Forelimb muscle (tissue), 1 donor: ENCODE results near the gene MAP1LC3A. TPM values are rescaled to one million over a fixed set of nuclear protein-coding genes. Genes with fewer than 3 reads are reported as not detected.
"Not testable (repeated sequence)": the region's sequence is repeated elsewhere in the genome, so short reads cannot be mapped to it uniquely, and the experiment has no call there.

Experiments used
- DNase-seq: peaks from one replicate; pipeline ENCODE4 v3.0.0-alpha.2; 2013; ENCODE audit warnings: low read depth
- polyA plus RNA-seq: library from polyadenylated mRNA; unstranded; fragments of 120-200 nt; gene quantifications from one replicate; pipeline ENCODE4 v1.2.1, GENCODE V29; 2013; ENCODE audit not compliant: insufficient read length

Gene MAP1LC3A
- 17.8 TPM for polyA plus RNA-seq

DNA sequence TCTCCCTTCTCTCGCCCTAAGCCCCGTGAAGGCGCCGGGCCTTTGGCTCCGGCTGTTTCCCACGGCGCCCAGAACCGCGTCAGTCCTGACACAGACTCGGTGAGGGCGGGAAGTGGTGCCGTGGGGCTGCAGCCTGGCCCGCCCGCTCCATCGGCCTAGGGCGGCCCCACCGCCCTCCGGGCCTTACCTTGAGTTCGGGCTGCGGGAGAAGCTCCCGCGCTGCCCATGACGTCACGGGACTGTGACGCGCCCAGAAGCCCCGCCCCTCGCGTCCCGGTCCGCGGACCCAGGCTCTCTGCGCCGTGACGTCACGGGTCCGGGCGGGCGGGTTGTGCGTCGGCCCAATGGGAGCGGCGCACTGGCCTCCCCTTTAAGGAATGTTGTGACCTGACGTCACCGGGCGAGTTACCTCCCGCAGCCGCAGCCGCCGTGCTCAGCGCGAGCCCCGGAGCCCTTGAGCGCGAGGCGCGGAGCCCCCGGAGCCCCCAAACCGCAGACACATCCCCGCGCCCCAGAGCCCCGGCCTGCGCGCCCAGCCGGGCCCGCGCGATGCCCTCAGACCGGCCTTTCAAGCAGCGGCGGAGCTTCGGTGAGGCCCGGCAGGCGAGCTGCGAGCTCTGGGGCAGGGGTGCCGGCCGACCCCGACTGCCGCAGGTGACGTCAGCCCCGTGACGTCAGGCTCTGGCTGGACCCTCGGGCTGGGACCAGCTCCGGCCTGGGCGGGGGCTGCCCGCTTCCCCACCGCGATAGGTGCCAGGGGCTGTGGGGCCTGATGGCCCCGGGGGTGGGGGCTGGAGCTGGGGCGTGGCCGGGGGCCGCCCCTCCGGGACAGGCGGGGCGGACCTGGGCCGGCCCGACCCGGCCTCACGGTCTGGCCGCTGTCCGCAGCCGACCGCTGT, at the start of gene MAP1LC3A:
MAP1LC3A (plus strand) TSS at position 399 of the 899 bp plus-strand sequence; CDS start at position 550, 151 bp downstream.
- DNase-seq = peak; percentile 60

DNA sequence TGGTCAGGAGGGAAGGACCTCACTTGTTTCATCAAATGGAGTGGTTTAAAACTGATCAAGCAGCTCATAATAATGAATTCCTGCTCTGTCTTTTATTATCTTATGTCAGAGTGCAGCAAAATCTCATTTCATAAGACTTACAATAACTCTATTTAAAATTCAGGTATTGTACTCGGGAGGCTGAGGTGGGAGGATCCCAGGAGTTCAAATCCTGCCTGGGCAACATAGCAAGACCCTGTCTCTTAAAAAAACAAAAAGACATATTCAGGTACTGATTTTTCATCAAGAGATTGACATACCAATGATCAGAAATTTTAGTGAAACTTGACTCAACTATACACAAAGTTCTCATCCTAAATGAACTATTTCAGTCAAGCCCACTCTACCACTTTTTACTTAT, 47.9 kb upstream of the MAP1LC3A start:
- DNase-seq = no peak

DNA sequence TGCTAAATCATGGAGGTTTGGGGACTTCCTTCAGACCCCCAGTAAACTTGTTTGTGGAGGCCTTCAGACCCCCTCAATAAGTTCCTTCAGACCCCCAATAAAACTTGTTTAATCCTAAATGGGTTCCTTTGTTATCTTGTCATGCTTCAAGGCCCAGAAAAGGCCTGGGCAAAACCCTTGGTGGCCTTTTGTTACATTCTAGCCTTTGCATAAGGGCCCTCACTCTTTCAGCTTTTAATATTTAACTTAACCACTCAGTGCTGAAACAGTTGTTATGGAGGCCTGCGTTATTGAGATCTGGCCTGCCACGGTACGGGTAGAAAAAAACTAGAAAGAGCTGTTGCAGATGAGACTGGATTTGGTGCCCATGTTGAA, 46.6 kb upstream of the MAP1LC3A start:
- DNase-seq = no peak

DNA sequence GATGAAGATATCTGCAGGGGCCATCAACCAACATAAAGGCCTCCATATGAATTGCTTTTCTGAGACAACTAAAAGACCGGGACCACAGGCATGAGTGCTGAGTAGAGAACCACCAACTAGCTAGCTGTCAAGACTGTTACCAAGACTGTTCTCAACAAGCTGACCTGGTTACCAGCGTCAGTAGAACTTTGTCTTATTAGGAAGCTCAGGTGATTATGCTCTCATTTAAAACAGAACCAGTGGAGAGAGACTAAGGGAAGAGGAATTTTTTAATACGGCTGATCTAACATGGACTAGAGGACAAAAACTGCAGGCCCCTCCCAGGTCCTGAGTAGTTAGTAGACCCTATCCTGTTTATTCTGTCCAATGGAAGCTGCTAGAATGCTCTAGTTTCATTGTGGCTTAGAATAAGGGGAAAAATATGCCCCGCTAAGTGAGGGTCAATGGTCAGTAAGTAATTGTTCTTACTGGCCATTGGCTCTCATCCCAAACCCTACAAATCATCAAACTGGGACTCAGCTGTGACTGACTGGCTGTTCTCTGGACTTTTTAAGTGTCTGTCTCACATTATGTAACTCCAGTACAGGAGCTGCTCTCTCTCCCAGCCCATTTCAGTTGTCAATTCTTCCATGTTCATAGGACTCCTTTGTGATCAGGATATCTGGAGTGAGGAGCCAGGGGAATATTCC, 46.1 kb upstream of the MAP1LC3A start:
- DNase-seq = no peak

DNA sequence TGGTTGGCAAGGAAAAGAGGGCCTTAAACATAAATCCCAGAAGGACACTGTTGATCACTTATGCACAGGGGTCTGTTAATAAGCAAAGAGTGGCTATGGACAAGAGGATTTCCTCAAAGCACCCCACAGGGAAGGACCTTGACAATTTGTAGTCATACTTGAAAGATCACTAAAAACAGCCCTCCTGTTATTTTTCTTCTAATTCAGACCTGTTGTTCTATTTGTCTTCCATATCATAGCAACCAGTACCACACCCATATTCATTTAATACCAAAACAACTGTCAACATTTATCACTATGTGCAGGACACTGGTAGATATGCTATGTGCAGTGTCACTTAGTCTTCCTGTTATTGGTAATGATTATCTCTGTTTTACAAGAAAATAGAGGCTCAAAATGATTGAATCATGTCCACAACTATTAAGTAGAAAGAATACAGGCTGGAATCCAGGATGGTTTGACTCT, 45.5 kb upstream of the MAP1LC3A start:
- DNase-seq = no peak

DNA sequence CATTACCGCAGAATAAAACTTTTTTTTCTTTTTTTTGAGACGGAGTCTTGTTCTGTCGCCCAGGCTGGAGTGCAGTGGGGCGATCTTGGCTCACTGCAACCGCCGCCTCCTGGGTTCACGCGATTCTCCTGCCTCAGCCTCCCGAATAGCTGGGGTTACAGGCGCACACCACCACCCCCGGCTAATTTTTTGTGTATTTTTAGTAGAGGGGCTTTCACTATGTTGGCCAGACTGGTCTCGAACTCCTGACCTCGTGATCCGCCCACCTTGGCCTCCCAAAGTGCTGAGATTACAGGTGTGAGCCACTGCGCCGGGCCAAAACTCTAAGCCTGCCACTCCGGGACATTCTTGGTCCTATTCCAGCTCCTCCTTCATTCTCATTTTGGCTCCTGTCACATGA, 44.5 kb upstream of the MAP1LC3A start:
- DNase-seq = not testable (repeated sequence)

DNA sequence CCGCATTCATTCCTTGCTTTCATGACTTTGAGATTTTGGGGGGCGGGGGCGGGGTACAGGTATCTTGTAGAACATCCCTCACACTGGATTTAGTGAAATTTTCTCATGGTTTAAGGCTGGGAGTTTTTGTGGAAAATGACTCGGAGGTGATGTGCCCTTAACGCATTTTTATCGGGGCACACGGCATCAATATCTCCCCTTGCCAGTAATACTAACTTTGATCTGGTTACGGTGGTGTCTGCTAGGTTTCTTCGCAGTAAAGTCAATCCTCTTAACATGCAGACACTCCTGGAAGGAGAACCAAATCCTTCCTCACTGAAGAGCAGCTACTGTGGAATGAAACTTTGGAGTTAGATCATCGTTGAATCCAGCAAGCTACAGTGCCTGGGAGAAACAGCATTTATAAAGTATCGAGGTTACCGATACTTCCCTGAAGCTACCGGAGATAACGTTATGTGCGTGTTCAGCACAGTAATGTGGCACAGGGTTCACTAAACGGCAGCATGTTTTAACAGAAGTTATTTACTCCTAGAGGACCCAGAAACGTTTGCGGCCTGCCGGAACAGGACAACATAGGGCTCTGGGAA, 43.5 kb upstream of the MAP1LC3A start:
- no peak for DNase-seq

DNA sequence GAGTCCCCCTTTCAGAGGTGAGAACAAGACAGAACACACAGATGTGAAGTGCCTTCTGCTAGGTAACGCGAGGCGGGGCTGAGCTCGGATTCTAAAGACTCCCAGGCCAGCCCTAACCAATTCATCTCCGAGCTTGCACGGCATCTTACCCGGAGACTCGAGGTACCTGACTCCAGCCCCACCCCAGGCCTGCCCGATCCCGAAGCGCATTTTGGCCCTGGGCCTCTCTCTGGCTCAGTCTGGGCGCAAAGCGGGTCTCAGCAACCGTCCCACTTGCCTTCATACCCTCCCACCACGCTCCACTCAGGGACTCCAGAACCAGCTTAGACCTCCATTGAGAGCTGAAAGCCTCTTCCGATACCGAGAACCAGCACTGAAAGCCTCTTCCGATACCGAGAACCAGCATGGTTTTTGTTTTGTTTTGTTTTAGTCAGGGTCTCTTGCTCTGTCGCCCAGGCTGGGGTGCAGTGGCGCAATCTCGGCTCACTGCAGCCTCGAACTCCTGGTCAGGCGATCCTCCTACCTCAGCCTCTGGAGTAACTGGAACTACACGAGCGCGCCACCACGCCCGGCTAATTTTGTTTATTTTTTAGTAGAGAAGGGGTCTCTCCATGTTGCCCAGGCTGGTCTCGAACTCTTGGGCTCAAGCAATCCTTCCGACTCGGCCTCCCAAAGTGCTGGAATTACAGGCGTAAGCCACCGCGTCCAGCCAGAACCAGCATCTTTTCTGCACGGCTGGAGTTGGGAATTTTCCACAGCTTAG, 42.9 kb upstream of the MAP1LC3A start:
- DNase-seq = no peak

DNA sequence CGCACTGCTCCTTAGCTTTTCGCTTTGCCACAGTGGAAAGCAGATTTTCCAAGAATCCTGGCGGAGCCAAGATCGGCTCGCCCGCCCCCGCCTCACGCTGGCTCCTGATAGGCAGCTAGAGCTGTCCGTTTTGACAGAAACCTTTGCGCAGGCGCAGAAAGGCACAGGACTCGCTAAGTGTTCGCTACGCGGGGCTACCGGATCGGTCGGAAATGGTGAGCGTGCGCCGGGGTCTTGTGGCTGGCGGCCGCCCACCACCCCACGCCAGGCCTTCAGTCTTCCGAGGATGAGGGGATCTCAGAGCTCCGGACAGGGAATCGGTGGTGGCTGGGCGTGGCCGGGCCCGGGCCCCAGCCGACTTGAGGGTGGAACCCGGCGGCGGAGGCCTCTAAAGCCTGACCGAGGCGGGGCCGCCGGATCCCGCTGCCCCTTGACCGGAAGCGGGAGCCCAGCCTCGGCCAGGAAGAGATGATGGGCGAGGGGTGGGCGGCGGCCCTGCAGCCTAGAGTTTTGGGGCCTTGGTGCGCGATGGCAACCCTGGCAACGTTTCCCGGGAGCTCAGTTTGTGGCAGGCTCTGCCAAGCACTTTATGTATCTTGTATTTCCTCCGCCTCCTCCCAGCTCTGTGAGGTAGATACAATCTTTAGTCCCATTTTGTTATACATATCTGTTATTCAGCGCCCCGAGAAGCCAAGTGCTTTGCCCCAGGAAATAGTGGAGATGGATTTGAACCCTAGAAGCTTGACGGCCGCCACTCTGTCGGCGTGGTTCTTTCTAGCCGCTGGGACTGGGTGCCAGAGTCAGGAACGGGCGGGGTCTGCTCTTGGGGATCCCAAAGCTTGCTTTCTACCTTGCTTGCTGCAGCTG, 42.0 kb upstream of the MAP1LC3A start, which contains the start of gene DYNLRB1:
DYNLRB1 (plus strand) TSS at position 176 of the 867 bp plus-strand sequence; CDS start at position 213, 37 bp downstream.
- DNase-seq = peak; percentile 95

DNA sequence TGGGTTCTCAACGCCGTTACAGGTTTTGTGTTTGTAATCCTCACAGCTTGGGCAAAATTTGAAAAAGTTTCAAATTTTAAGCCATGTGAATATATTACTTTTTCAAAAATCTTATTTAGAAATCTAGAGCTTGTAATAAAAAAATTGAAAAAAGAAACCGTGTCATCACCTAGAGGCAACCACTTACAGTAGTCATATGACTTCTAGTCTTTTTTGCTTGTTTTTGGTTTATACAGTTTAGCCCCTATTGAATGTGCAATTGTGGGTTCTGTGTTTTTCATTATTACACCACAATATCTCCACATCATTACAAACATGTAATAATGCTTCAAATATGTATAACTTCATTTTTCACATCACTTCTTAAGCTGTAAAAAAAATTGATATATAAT, 41.4 kb upstream of the MAP1LC3A start:
- no peak for DNase-seq

DNA sequence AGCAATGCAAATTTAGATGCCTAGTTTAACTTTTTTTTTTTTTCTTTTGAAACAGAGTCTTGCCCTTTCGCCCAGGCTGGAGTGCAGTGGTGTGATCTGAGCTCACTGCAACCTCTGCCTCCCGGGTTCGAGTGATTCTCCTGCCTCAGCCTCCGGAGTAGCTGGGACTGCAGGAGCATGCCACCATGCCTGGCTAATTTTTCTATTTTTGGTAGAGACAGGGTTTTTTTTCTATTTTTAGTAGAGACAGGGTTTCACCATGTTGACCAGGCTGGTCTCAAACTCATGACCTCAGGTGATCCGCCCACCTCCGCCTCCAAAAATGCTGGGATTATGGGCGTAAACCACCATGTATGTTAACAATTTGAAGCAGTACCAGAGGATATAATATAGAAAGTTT, 39.7 kb upstream of the MAP1LC3A start:
- DNase-seq = not testable (repeated sequence)

DNA sequence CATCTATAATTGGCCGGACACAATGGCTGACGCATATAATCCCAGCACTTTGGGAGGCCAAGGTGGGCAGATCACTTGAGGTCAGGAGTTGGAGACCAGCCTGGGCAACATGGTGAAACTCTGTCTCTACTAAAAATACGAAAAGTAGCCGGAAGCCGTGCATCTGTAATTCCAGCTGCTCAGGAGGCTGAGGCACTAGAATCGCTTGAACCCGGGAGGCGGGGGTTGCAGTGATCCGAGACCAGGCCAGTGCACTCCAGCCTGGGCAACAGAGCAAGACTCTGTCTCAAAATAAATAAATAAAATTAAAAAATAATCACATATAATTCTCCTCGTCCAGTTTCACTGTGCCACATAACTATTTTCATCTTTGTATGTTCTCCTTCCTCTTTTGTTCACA, 38.7 kb upstream of the MAP1LC3A start:
- not testable (repeated sequence) for DNase-seq

DNA sequence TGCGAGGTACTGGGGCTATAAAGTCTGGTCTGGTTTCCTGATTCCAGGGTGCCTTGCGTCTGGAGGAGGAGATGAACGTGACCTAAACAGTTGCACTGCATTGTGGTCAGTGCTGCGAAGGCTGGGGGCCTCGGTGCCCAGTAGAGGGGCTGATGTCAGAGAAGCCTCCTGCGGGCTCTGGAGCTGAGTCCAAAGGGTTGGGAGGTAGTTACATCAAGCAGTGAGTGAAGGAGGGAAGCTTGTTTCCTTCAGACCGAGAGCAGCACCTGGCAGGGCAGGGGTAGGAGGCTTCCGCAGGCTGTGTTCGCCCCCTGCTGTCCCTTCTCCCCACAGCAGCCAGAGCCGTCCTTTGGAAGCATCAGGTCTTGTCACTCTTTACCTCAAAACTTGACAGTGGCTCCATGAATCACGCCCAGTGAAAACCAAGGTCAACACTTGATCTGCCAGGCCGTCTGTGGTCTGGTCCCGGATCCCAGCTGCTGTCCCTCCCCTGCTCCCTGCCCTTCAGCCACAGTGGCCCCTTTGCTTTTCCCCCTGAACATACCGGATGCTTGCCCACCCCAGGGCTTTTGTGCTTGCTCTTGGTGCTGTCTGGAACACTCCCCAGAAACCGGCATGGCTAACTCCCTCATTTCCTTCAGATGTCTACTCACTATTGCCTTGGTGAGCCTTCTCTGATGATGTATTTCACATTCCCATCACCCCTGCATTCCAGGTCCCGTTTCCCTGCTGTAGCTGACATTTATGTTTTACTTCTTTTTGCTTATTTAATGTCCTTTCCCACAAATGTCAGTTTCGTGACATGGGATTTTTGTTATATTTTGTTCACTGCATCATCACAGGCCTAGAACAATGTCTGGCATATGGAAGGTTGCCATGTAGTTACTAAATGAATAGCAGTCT, 35.3 kb upstream of the MAP1LC3A start:
- DNase-seq = no peak

DNA sequence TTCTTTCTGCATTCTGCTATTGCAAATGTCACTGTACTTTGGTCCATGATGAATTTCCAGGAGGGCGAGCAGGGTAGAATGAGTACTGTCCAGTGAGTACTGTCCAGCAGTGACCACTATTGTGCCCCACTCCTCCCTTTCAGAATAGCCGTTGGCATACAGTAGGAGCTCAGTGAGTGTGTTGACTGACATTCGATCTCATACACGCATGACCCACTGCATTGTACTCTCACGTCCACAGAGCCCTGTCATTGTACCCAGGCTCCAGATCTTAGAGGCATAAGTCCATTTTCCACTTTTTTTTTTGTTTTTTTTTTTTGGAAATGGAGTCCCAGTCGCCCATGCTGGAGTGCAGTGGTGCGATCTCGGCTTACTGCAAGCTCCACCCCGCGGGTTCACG, 34.1 kb upstream of the MAP1LC3A start:
- no peak for DNase-seq

DNA sequence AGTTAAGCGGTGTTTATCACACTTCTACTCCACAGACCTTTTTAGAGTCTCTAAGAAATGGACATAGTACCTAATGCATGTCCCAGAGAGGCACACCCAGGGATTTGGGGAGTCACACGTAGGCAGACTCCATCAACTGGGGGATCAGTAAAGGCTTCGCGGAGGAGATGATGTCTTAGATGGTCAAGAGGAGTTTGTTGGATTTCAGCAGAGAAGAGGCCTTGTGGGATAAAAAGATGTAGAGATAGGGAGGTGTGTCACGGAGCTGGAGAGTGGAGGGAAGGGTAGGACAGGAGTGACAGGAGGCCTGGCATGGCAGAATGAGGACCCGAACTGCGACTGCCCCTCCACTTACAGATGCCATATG, 33.2 kb upstream of the MAP1LC3A start:
- no peak for DNase-seq

DNA sequence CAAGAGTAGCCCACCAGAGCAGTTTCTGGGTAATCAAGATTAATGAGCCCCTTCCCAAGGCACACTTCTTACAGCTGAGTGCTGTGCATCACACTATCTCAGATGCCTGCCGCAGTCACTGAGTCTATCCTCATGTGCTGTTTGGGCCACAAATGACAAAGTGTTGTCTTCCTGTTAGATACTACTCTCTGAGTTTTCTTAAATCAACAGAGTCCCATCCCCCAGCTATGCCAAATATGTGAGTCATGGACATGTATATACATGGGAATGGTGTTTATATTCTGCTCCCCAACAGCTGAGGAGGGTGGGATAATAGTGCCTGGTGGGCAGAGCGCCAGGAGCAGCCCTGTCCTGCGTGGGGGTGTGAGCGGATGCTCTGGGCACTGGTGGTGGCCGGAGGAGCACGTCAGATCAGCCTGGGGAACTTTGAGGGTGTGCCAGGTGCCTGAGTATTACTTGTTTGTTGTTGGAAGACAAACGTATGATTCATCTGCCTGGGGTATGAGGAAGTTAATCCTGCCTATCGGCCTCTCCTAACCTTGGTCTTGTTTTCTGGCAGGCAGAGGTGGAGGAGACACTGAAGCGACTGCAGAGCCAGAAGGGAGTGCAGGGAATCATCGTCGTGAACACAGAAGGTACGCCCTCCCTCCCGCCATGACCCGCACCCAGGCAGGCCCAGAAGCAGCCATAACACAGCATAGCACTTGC, 32.7 kb upstream of the MAP1LC3A start:
- no peak for DNase-seq

DNA sequence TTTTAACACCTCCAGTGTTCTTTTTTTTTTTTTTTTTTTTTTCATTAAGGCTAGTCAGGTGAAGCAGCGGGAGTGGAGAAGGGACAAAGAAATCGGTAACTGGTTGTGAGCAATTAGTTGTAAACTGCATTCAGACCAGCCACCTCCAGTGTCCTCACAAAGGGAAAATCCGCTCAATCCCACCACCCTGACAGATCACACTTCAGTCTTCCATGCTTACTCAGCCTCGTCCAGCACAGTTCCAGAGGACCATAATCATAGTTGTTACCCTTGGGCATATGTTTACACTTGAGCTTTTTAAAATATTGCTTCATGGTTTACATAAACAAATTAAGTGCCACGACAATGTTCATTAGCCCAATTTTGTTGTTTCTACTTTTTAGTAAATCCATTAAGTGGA, 32.1 kb upstream of the MAP1LC3A start:
- no peak for DNase-seq

DNA sequence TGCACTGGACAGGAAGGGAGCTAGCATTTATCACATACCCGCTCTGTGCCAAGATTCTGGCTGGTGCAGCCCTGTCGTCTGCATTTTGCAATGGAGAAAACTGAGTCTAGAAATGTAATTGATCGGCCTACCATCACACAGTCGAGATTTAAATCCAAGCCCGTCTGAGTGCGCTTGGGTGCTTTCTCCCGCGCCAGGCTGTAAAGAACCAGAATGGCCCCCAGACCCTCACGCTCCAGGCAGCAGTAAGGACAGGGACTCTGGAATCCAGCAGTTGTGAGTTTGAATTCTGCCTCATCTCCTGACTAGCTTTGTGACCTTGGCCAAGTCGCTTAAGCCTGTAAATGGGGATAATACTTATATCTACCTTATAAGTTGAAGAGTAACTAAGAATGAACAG, 31.5 kb upstream of the MAP1LC3A start:
- DNase-seq = no peak

DNA sequence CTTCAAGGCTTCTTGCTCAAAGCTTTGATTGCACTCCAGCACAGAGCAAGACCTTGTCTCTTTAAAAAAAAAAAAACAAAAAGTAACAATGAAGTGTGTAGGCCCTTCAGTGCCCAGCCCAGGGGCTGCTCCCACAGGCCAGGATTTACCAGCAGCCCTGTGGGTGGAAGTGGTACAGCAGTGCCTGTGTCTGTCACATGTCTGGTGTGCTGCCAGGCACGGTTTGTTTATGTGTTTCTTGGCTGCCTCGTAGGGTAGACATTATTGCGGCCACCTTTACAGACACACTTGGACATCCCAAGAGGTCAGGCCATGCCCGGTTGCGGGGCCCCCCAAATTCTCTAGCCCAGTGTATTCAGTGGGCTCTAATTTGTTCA, 29.6 kb upstream of the MAP1LC3A start:
- DNase-seq = no peak
